Liver (tissue), 9 donors: ENCODE results near the gene CACNA1S. TPM values are rescaled to one million over a fixed set of nuclear protein-coding genes. Genes with fewer than 3 reads are reported as not detected.

Experiments
- DNase-seq: peaks from one replicate; pipeline ENCODE4 v3.0.0-alpha.2; 2017; ENCODE audit warnings: low spot score
- H3K27ac ChIP-seq, 2 donors: one replicate each; pipeline ENCODE4 v1.7.0; 2013; ENCODE audit warnings: inconsistent platforms in 2 of 2, low read length in 2 of 2, control low read depth in 1 of 2, low read depth in 1 of 2, mild to moderate bottlenecking in 1 of 2
- H3K27me3 ChIP-seq, 4 donors: one replicate each; pipeline versions ENCODE4 v1.6.1 to v1.7.0; 2013; ENCODE audit warnings: low read length in 3 of 4, inconsistent platforms in 1 of 4, mild to moderate bottlenecking in 1 of 4, moderate library complexity in 1 of 4; ENCODE audit not compliant: control insufficient read depth in 4 of 4, insufficient read depth in 4 of 4
- H3K36me3 ChIP-seq, 4 donors: one replicate each; pipeline versions ENCODE4 v1.6.1 to v1.7.0; 2013; ENCODE audit warnings: low read length in 3 of 4, mild to moderate bottlenecking in 3 of 4, low read depth in 1 of 4, moderate library complexity in 1 of 4; ENCODE audit not compliant: control insufficient read depth in 4 of 4, insufficient read depth in 3 of 4
- H3K4me1 ChIP-seq, 4 donors: one replicate each; pipeline versions ENCODE4 v1.6.1 to v1.7.0; 2013; ENCODE audit warnings: low read length in 3 of 4, mild to moderate bottlenecking in 3 of 4, moderate library complexity in 1 of 4; ENCODE audit not compliant: control insufficient read depth in 4 of 4, insufficient read depth in 4 of 4
- H3K4me3 ChIP-seq, 3 donors: one replicate each; pipeline versions ENCODE4 v1.6.1 to v1.7.0; 2013; ENCODE audit warnings: low read length in 3 of 3, control low read depth in 1 of 3, low read depth in 1 of 3, mild to moderate bottlenecking in 1 of 3
- H3K9ac ChIP-seq, 2 donors: one replicate each; pipeline ENCODE4 v1.7.0; 2013; ENCODE audit warnings: low read length in 2 of 2, mild to moderate bottlenecking in 2 of 2, moderate library complexity in 2 of 2, control low read depth in 1 of 2, low read depth in 1 of 2
- H3K9me3 ChIP-seq, 4 donors: one replicate each; pipeline versions ENCODE4 v1.6.1 to v1.7.0; 2013; ENCODE audit warnings: low read length in 3 of 4; ENCODE audit not compliant: control insufficient read depth in 4 of 4
- FOXA1 ChIP-seq: IDR thresholded peaks from 2 replicates; pipeline ENCODE4 v1.6.1; 2016; ENCODE audit warnings: antibody characterized with exemption
- FOXA2 ChIP-seq: IDR thresholded peaks from 2 replicates; pipeline ENCODE4 v1.6.1; 2016; ENCODE audit warnings: antibody characterized with exemption
- GABPA ChIP-seq, 2 donors: IDR thresholded peaks in 1 of 2; conservative IDR thresholded peaks in 1 of 2; 2 replicates each; pipeline ENCODE4 v1.6.1; 2016; ENCODE audit warnings: antibody characterized with exemption in 2 of 2, mild to moderate bottlenecking in 1 of 2, moderate library complexity in 1 of 2
- HNF4G ChIP-seq: IDR thresholded peaks from 2 replicates; pipeline ENCODE4 v1.6.1; 2016; ENCODE audit warnings: antibody characterized with exemption
- JUND ChIP-seq, 2 donors: IDR thresholded peaks; 2 replicates each; pipeline ENCODE4 v1.6.1; 2016; ENCODE audit warnings: antibody characterized with exemption in 2 of 2
- NR2F2 ChIP-seq: IDR thresholded peaks from 2 replicates; pipeline ENCODE4 v1.6.1; 2016; ENCODE audit warnings: antibody characterized with exemption
- RAD21 ChIP-seq, 2 donors: IDR thresholded peaks; 2 replicates each; pipeline ENCODE4 v1.6.1; 2016; ENCODE audit warnings: antibody characterized with exemption in 2 of 2, mild to moderate bottlenecking in 2 of 2
- RXRA ChIP-seq, 2 donors: IDR thresholded peaks; 2 replicates each; pipeline ENCODE4 v1.6.1; 2017 to 2018; ENCODE audit warnings: antibody characterized with exemption in 2 of 2, mild to moderate bottlenecking in 1 of 2
- TAF1 ChIP-seq: conservative IDR thresholded peaks from 2 replicates; pipeline ENCODE4 v1.6.1; 2016; ENCODE audit warnings: antibody characterized with exemption, mild to moderate bottlenecking
- YY1 ChIP-seq: IDR thresholded peaks from 2 replicates; pipeline ENCODE4 v1.6.1; 2016; ENCODE audit warnings: antibody characterized with exemption, mild to moderate bottlenecking
- WGBS: extraction: QIAGEN DNeasy Blood & Tissue Kit; methylation state at CpG from one replicate; pipeline ENCODE4 v1.1.7; 2013; 5-methylcytosine and 5-hydroxymethylcytosine counted together
- polyA plus RNA-seq, 2 donors: library from polyadenylated mRNA; stranded (reverse) in 1 of 2; unstranded in 1 of 2; fragments of 200-250 nt in 1 of 2; fragments of >200 nt in 1 of 2; fragmentation: Nextera tagmentation in 1 of 2; extraction: Ambion mirVana in 1 of 2; gene quantifications; one replicate each; pipeline versions ENCODE4 v1.2.1 to v1.2.3, GENCODE V29; 2013 to 2015
- total RNA-seq, 2 donors: library from RNA; depleted of rRNA; stranded (reverse); fragments of >200 nt; gene quantifications; one replicate each; pipeline ENCODE4 v1.2.3, GENCODE V29; 2014
- TF ChIP-seq, protein P1 (sequence below): IDR thresholded peaks from 2 replicates; pipeline ENCODE4 v1.6.1; 2016; ENCODE audit warnings: antibody characterized with exemption
- TF ChIP-seq, protein P2 (sequence below): IDR thresholded peaks from 2 replicates; pipeline ENCODE4 v1.6.1; 2016; ENCODE audit warnings: antibody characterized with exemption
- TF ChIP-seq, protein P3 (sequence below): IDR thresholded peaks from 2 replicates; pipeline ENCODE4 v1.6.1; 2016; ENCODE audit warnings: antibody characterized with exemption, mild to moderate bottlenecking
- TF ChIP-seq, protein P4 (sequence below): fragments of 150-350 bp; IDR thresholded peaks from 2 replicates; pipeline ENCODE4 v1.5.1; 2017; ENCODE audit warnings: improper control_type of control experiment, low read depth, low read length; ENCODE audit not compliant: missing input control
- donor health status: healthy.
- donor health status: healthy.
- donor health status: healthy.
- donor health status: healthy.
- donor health status: healthy.

CACNA1S gene
- total and polyA plus RNA-seq, 4 donors: under 0.01 to 0.33 TPM; not detected in 2

DNA sequence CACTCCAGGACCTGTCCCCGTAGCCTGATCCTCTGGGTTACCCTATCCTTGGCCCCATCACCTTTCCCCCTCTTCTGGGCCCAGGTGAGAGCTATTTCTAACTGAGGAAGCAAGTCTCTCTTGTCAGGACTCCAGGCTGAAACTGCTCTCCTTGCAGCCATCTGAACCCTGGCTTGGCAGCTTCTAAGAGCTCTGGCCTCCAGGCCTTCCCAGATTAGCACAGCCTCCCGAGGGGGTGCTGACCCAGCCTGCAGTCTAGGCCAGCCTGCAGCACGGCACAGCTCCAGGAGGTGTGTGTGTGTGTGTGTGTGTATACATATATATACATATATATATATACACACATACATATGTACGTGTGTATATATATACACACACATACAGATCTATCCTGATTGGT lies 17.4 kb downstream of the CACNA1S start:
- no peaks in the 10 kb centered on the region for H3K9me3 ChIP-seq
- H3K9ac ChIP-seq: no peak overlapping the region
- H3K27ac ChIP-seq: no peak overlapping the region
- WGBS: 78% methylated on average over 4 of the region's 4 CpGs
- no peaks in the 10 kb centered on the region for H3K4me1 ChIP-seq
- no peaks in the 10 kb centered on the region for H3K36me3 ChIP-seq
- DNase-seq: no peak
- no peak overlapping the region for H3K4me3 ChIP-seq
- TF ChIP-seq, protein P1, sequence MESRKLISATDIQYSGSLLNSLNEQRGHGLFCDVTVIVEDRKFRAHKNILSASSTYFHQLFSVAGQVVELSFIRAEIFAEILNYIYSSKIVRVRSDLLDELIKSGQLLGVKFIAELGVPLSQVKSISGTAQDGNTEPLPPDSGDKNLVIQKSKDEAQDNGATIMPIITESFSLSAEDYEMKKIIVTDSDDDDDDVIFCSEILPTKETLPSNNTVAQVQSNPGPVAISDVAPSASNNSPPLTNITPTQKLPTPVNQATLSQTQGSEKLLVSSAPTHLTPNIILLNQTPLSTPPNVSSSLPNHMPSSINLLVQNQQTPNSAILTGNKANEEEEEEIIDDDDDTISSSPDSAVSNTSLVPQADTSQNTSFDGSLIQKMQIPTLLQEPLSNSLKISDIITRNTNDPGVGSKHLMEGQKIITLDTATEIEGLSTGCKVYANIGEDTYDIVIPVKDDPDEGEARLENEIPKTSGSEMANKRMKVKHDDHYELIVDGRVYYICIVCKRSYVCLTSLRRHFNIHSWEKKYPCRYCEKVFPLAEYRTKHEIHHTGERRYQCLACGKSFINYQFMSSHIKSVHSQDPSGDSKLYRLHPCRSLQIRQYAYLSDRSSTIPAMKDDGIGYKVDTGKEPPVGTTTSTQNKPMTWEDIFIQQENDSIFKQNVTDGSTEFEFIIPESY: no peak
- TF ChIP-seq RXRA (IDR thresholded peaks at IDR 0.05): no peak
- TF ChIP-seq, protein P2, sequence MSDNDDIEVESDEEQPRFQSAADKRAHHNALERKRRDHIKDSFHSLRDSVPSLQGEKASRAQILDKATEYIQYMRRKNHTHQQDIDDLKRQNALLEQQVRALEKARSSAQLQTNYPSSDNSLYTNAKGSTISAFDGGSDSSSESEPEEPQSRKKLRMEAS: no peak
- no peak for TF ChIP-seq HNF4G
- TF ChIP-seq, protein P3, sequence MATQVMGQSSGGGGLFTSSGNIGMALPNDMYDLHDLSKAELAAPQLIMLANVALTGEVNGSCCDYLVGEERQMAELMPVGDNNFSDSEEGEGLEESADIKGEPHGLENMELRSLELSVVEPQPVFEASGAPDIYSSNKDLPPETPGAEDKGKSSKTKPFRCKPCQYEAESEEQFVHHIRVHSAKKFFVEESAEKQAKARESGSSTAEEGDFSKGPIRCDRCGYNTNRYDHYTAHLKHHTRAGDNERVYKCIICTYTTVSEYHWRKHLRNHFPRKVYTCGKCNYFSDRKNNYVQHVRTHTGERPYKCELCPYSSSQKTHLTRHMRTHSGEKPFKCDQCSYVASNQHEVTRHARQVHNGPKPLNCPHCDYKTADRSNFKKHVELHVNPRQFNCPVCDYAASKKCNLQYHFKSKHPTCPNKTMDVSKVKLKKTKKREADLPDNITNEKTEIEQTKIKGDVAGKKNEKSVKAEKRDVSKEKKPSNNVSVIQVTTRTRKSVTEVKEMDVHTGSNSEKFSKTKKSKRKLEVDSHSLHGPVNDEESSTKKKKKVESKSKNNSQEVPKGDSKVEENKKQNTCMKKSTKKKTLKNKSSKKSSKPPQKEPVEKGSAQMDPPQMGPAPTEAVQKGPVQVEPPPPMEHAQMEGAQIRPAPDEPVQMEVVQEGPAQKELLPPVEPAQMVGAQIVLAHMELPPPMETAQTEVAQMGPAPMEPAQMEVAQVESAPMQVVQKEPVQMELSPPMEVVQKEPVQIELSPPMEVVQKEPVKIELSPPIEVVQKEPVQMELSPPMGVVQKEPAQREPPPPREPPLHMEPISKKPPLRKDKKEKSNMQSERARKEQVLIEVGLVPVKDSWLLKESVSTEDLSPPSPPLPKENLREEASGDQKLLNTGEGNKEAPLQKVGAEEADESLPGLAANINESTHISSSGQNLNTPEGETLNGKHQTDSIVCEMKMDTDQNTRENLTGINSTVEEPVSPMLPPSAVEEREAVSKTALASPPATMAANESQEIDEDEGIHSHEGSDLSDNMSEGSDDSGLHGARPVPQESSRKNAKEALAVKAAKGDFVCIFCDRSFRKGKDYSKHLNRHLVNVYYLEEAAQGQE: no peak
- TF ChIP-seq RAD21 (IDR thresholded peaks at IDR 0.05): no peak
- no peak for TF ChIP-seq FOXA1
- TF ChIP-seq, protein P4, sequence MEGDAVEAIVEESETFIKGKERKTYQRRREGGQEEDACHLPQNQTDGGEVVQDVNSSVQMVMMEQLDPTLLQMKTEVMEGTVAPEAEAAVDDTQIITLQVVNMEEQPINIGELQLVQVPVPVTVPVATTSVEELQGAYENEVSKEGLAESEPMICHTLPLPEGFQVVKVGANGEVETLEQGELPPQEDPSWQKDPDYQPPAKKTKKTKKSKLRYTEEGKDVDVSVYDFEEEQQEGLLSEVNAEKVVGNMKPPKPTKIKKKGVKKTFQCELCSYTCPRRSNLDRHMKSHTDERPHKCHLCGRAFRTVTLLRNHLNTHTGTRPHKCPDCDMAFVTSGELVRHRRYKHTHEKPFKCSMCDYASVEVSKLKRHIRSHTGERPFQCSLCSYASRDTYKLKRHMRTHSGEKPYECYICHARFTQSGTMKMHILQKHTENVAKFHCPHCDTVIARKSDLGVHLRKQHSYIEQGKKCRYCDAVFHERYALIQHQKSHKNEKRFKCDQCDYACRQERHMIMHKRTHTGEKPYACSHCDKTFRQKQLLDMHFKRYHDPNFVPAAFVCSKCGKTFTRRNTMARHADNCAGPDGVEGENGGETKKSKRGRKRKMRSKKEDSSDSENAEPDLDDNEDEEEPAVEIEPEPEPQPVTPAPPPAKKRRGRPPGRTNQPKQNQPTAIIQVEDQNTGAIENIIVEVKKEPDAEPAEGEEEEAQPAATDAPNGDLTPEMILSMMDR: no peak
- no peaks in the 10 kb centered on the region for H3K27me3 ChIP-seq

DNA sequence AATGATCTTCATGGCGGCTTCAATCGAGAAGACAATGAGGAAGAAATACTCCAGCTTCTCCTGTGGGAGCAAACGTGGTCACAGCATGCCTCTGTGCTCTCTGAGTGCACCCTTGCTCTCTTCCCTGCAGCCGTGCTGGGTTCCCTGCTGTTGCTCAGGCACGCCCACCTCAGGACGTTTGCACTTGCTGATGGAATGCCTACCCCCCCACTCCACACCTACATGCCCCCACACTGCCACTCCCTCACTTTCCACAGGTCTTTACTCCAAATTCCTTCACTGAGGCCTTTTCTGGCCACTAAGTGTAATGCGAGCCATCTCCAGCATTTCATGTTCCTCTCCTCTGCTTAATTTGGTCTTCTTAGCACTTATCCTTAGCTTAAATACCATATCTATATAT lies 18.3 kb downstream of the CACNA1S start:
- H3K36me3 ChIP-seq: no peaks in the 10 kb centered on the region
- no peaks in the 10 kb centered on the region for H3K9me3 ChIP-seq
- no peak overlapping the region for H3K9ac ChIP-seq
- no peak overlapping the region for H3K4me3 ChIP-seq
- no peaks in the 10 kb centered on the region for H3K27me3 ChIP-seq
- H3K27ac ChIP-seq: no peak overlapping the region
- no peaks in the 10 kb centered on the region for H3K4me1 ChIP-seq
- DNase-seq: no peak
- WGBS: 82% methylated on average over 7 of the region's 7 CpGs
- TF ChIP-seq GABPA (IDR thresholded peaks at IDR 0.05 in 1 of 2, conservative IDR thresholded peaks at IDR 0.05 in 1 of 2): no peak
- TF ChIP-seq NR2F2: no peak
- no peak for TF ChIP-seq YY1
- TF ChIP-seq RAD21 (IDR thresholded peaks at IDR 0.05): no peak
- no peak for TF ChIP-seq TAF1
- no peak for TF ChIP-seq JUND (IDR thresholded peaks at IDR 0.05)
- TF ChIP-seq FOXA2: no peak
- TF ChIP-seq HNF4G: no peak
